ENCODE results near the gene LEKR1.

GRCh38 chr3:156801746-156802145 is 24.4 kb upstream of the LEKR1 start:
- TF ChIP-seq POLR2AphosphoS5 (IDR thresholded peaks at IDR 0.05; ENCODE audit: borderline replicate concordance, low read depth, low read length): no peak
- no peak for TF ChIP-seq EZH2 (IDR thresholded peaks at IDR 0.05)
- TF ChIP-seq FOXP2 (optimal IDR thresholded peaks at IDR 0.05; ENCODE audit: control extremely low read depth, extremely low read length, insufficient read depth): no peak

All from SK-N-MC (cell line).